OCI-LY1 (cell line): Measurements from ENCODE around the gene CNTNAP2.

Experiments used
- H2AFZ ChIP-seq: fragments of 200-600 bp; sonication (generic), shearing (Covaris generic); 2 replicates; pipeline ENCODE4 v1.6.0; 2014; ENCODE audit warnings: antibody characterized with exemption, mild to moderate bottlenecking, low read length
- H3F3A ChIP-seq: fragments of 200-600 bp; sonication (generic), shearing (Covaris generic); 2 replicates; pipeline ENCODE4 v1.6.0; 2014; ENCODE audit warnings: mild to moderate bottlenecking, antibody characterized with exemption, low read length, moderate library complexity; ENCODE audit not compliant: insufficient read depth
- H3K27ac ChIP-seq: fragments of 200-600 bp; sonication (generic); 2 replicates; pipeline ENCODE4 v1.5.1; 2014; ENCODE audit warnings: low read length, mixed run types, mild to moderate bottlenecking, low read depth; ENCODE audit not compliant: poor library complexity, severe bottlenecking
- H3K27me3 ChIP-seq: fragments of 200-600 bp; sonication (generic); 2 replicates; pipeline ENCODE4 v1.6.0; 2014; ENCODE audit warnings: antibody characterized with exemption, mild to moderate bottlenecking, low read length, moderate library complexity; ENCODE audit not compliant: insufficient read depth
- H3K36me3 ChIP-seq: fragments of 200-600 bp; sonication (generic); 2 replicates; pipeline ENCODE4 v1.6.1; 2014; ENCODE audit warnings: mild to moderate bottlenecking, antibody characterized with exemption, low read length, moderate library complexity, mixed read lengths; ENCODE audit not compliant: insufficient read depth
- H3K4me1 ChIP-seq: fragments of 200-600 bp; sonication (generic); 2 replicates; pipeline ENCODE4 v1.5.1; 2014; ENCODE audit warnings: mild to moderate bottlenecking, low read length, moderate library complexity; ENCODE audit not compliant: insufficient read depth, severe bottlenecking
- H3K4me2 ChIP-seq: fragments of 200-600 bp; sonication (generic), shearing (Covaris generic); 2 replicates; pipeline ENCODE4 v1.6.1; 2014; ENCODE audit warnings: low read length
- H3K4me3 ChIP-seq: fragments of 200-600 bp; sonication (generic); 2 replicates; pipeline ENCODE4 v1.5.1; 2014; ENCODE audit warnings: low read length, low read depth, mild to moderate bottlenecking, mixed read lengths; ENCODE audit not compliant: poor library complexity, severe bottlenecking
- H3K79me2 ChIP-seq: fragments of 200-600 bp; shearing (Covaris generic); 2 replicates; pipeline ENCODE4 v1.6.1; 2016; ENCODE audit warnings: mixed run types, low read length, mixed read lengths; ENCODE audit not compliant: insufficient read depth
- H3K9ac ChIP-seq: fragments of 200-600 bp; sonication (generic), shearing (Covaris generic); 2 replicates; pipeline ENCODE4 v1.6.1; 2014; ENCODE audit warnings: mild to moderate bottlenecking, low read length, mixed read lengths
- H3K9me2 ChIP-seq: fragments of 200-600 bp; sonication (generic), shearing (Covaris generic); 2 replicates; pipeline ENCODE4 v1.6.1; 2014; ENCODE audit warnings: low read depth, mild to moderate bottlenecking, low read length, mixed read lengths
- H3K9me3 ChIP-seq: fragments of 200-600 bp; shearing (Covaris generic); 2 replicates; pipeline ENCODE4 v1.6.1; 2014; ENCODE audit warnings: low read length, mixed read lengths
- H4K20me1 ChIP-seq: fragments of 200-600 bp; sonication (generic), shearing (Covaris generic); 2 replicates; pipeline ENCODE4 v1.6.0; 2016; ENCODE audit warnings: mild to moderate bottlenecking, low read length; ENCODE audit not compliant: insufficient read depth
- EZH2 ChIP-seq: fragments of 200-600 bp; sonication (generic), shearing (Covaris generic); IDR thresholded peaks from 2 replicates; pipeline ENCODE4 v1.8.0; 2017; ENCODE audit warnings: borderline replicate concordance, mixed run types, mild to moderate bottlenecking, antibody characterized with exemption, low read length, moderate library complexity, mixed read lengths
- TF ChIP-seq, protein P1 (sequence below): fragments of 200-600 bp; sonication (generic), shearing (Covaris generic); IDR thresholded peaks from 2 replicates; pipeline ENCODE4 v1.5.1; 2017; ENCODE audit warnings: mild to moderate bottlenecking, antibody characterized with exemption, low read length, moderate library complexity, mixed read lengths

The CNTNAP2 gene

DNA sequence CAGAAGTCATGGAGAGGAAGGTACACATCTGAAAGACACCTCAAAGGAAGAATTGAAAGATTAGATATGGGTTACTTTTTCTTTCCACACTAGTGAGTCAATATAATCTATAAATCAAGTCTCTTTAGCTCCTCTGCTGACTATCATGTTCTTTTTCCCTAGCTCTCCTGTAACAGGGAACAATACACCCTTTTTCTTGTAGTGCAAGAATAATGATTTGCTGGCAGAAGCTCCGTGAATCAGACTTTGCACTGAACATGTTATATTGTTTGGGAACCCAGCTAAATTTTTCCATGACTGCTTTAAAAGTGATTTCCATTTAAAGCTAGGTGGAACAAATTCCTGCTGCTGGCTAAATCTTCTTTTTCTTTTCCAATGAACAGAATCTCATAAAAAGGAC is 1717.4 kb downstream of the CNTNAP2 start:
- Histone ChIP-seq H3K27ac (no peak overlapping the region), H2AFZ (no peak overlapping the region), H3K79me2 (no peaks in the 10 kb centered on the region), H3K36me3 (no peaks in the 10 kb centered on the region), H3K9ac (no peak overlapping the region), H3K4me2 (no peak overlapping the region), H3K27me3 (no peaks in the 10 kb centered on the region), H3K9me3 (peaks cover 3% of the 10 kb centered on the region; the same call in 1 of the 2 replicates), H3K4me1 (no peaks in the 10 kb centered on the region), H3K9me2 (no peaks in the 10 kb centered on the region), H3F3A (no peaks in the 10 kb centered on the region), H4K20me1 (no peaks in the 10 kb centered on the region), H3K4me3 (no peak overlapping the region)
- TF ChIP-seq, protein P1, sequence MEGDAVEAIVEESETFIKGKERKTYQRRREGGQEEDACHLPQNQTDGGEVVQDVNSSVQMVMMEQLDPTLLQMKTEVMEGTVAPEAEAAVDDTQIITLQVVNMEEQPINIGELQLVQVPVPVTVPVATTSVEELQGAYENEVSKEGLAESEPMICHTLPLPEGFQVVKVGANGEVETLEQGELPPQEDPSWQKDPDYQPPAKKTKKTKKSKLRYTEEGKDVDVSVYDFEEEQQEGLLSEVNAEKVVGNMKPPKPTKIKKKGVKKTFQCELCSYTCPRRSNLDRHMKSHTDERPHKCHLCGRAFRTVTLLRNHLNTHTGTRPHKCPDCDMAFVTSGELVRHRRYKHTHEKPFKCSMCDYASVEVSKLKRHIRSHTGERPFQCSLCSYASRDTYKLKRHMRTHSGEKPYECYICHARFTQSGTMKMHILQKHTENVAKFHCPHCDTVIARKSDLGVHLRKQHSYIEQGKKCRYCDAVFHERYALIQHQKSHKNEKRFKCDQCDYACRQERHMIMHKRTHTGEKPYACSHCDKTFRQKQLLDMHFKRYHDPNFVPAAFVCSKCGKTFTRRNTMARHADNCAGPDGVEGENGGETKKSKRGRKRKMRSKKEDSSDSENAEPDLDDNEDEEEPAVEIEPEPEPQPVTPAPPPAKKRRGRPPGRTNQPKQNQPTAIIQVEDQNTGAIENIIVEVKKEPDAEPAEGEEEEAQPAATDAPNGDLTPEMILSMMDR = no peak
- no peak for TF ChIP-seq EZH2

DNA sequence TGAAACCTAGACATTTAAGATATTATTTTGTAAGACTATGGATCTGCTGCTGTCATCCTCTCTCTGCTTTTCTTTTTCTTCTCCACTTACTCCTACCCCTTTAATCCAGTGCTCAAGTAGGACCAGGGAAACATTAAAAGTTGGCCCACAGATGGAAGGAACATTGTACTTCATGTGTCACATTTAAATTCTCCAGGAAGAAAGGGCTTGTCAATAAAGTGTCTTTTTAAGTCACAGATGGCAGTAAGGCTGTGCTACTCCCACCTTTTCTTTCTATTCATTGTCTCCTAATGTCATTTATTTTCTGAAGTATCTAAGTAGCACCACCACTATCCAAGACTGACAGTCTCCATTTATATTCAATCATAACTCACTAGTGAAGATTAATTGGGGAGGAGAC is 1736.2 kb downstream of the CNTNAP2 start:
- Histone ChIP-seq H3K27me3 (no peaks in the 10 kb centered on the region), H2AFZ (no peak overlapping the region)
- TF ChIP-seq EZH2 = no peak
- TF ChIP-seq, protein P1 = no peak

DNA sequence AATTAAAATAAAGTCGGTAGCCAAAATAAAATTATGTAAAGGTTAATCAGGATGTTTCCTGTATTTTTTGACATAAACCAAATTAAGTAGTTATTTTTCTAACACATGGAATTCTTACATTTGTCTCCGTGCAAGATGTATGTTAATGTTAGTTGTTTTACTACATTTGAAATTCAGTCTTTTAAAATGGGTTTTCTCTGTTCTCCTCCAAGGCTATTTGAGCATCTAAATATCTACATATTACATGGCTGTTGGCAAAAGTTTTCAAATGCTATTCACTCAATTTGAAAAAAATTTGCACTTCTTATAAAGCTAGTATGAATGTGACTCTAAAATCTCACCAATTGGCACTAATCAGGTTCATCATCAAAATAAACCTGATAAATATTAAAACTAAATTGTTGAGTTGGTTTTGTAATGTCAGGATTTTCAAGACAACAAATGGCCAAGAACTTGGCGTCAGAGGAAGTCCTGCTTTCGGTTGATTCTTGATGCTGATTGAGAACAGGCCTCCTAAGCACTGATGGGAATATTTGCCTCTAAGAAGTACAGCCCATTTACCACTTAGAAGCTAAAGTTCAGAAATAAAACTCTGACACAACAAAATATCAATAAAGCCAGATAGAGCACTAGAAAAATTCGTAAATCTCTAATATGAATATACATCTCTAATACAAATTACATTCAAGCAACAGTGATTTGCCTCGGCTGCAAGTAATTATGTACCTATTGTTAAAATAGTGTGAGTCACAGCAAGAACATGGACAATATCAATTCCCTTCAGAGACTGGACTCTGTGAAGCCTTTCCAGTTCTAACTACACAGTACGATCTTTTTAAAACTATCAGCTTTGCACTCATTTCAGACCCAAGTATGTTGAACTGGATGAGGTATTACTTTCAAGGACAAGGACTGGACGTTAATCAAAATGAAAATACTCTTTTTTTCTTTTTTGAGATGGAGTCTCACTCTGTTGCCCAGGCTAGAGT is 1740.8 kb downstream of the CNTNAP2 start:
- no peaks in the 10 kb centered on the region for H3K9me2 ChIP-seq
- no peak overlapping the region for H3K4me3 ChIP-seq

More for the DNA sequence above, 1736.2 kb downstream of the CNTNAP2 start:
- Histone ChIP-seq H3K4me1 (no peaks in the 10 kb centered on the region), H4K20me1 (no peaks in the 10 kb centered on the region), H3F3A (no peaks in the 10 kb centered on the region), H3K9me3 (no peaks in the 10 kb centered on the region), H3K4me3 (no peak overlapping the region), H3K9me2 (no peaks in the 10 kb centered on the region), H3K27ac (no peak overlapping the region), H3K4me2 (no peak overlapping the region), H3K36me3 (no peaks in the 10 kb centered on the region), H3K79me2 (no peaks in the 10 kb centered on the region), H3K9ac (no peak overlapping the region)

More for the DNA sequence above, 1740.8 kb downstream of the CNTNAP2 start:
- Histone ChIP-seq H4K20me1 (no peaks in the 10 kb centered on the region), H3K27me3 (no peaks in the 10 kb centered on the region), H3K9me3 (no peaks in the 10 kb centered on the region), H3F3A (no peaks in the 10 kb centered on the region), H3K4me2 (no peak overlapping the region), H3K36me3 (no peaks in the 10 kb centered on the region), H2AFZ (no peak overlapping the region), H3K27ac (no peak overlapping the region), H3K79me2 (no peaks in the 10 kb centered on the region), H3K4me1 (no peaks in the 10 kb centered on the region), H3K9ac (no peak overlapping the region)
- TF ChIP-seq, protein P1 = no peak
- TF ChIP-seq EZH2 = no peak
